Measurements from ENCODE around the gene ERFE.

ERFE gene

DNA sequence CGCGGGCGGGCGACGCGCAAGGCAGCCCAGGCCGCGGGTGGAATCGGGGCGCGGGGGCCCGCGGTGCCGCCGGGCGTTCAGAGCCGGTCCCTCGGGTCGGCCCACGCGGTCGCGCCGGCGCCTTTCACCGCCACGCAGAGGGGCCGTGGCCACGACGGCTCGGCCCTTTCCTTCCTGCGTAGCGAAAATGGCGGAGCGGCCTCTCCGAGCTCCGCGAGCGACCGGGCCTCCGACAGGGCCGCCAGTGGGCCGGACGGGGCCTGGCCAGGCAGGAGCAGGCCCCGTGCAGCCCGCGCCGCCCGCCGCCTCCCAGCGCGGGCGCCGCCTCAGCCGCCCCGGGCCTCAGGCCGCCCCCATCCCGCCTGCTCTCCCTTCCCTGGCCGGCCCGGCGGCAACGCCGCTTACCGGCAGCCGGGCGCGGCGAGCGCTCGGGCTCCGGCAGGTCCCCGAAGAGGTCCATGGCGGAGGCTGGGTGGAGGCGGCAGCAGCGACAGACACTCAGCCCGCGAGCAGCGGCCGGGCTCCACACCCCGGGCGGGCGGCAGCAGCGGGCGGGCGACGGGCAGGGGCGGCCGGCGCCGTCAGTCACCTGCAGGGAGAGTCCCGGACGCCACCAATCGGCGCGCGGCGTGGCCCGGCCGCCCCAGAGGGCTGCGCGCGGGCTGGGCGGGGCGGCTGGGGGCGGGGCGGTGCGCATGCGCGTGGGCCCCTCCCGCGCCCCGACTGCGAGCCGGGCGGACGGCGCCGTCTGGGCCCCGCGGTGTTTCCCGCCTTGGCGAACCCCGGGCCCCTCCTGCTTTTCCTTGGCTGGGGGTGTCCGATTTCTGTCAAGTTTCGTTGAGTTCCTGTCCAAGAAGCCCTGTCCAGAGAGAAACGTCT is 44.6 kb downstream of the ERFE start, which contains the start of gene ILKAP:
Gene ILKAP, minus strand, starts transcription at position 602 of the 879 bp plus-strand sequence. Its CDS starts 142 bp downstream, at position 460.
- POLR2A ChIA-PET: interaction anchor here (0.5 to 3.1 kb wide), 9 partner anchors 8 to 495 kb away, joined by 3 to 11 read pairs (median 4); partner anchors contain the start of gene HES6
- no peak for TF ChIP-seq FOXK2 (IDR thresholded peaks at IDR 0.05)
- TF ChIP-seq, protein P1, sequence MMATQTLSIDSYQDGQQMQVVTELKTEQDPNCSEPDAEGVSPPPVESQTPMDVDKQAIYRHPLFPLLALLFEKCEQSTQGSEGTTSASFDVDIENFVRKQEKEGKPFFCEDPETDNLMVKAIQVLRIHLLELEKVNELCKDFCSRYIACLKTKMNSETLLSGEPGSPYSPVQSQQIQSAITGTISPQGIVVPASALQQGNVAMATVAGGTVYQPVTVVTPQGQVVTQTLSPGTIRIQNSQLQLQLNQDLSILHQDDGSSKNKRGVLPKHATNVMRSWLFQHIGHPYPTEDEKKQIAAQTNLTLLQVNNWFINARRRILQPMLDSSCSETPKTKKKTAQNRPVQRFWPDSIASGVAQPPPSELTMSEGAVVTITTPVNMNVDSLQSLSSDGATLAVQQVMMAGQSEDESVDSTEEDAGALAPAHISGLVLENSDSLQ (IDR thresholded peaks at IDR 0.05): no peak
- TF ChIP-seq FOXM1 (IDR thresholded peaks at IDR 0.05; ENCODE audit: borderline replicate concordance): no peak
- TF ChIP-seq L3MBTL2 (conservative IDR thresholded peaks at IDR 0.05): peak; percentile 91
- no peak for TF ChIP-seq FOXA1 (IDR thresholded peaks at IDR 0.05)
- TF ChIP-seq SUZ12 (IDR thresholded peaks at IDR 0.05): no peak
- CTCF ChIA-PET: no interaction called here
- peak; percentile 99 for DNase-seq (ENCODE audit: extremely low spot score)

DNA sequence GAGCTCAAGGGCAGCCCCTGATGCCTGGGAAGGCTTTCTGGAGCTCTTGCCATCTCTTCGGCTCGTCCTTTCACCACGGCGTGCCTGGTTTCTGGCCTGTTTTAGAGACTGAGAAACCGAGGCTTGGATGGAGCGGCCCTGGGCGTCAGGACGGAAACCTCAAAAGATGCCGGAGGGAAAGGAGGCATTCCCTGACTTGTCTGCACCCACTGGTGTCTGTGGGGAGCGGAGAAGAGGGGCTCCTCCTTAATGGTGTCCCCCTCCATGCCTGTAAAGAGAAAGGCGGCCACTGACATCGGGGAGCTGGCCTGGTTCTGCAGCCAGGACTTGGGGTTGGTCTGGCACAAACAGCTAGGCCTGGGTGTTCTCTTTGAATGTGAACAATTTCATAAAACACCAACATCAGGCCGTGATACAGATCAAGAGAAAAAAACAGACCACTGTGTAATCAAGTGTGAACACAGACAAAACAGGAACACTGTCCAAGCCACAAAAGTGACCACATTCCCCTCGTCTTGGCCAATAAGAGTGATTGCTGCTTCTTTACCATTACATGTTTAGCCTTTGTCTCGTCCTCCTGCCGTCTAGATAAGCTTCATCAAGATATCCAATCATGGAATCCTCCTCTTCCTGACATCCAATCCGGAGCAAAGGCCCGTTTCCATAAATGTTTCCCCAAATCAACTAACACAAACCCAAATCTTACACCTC is 45.4 kb downstream of the ERFE start:
- TF ChIP-seq, protein P1 (IDR thresholded peaks at IDR 0.05): no peak
- no peak for TF ChIP-seq FOXA1 (IDR thresholded peaks at IDR 0.05)
- TF ChIP-seq L3MBTL2 (conservative IDR thresholded peaks at IDR 0.05): no peak
- no peak for TF ChIP-seq BHLHE40 (IDR thresholded peaks at IDR 0.05; ENCODE audit: borderline replicate concordance)
- no peak for TF ChIP-seq HDGF (IDR thresholded peaks at IDR 0.05; ENCODE audit: borderline replicate concordance)
- no peak for TF ChIP-seq SP1 (IDR thresholded peaks at IDR 0.05)
- TF ChIP-seq NFRKB (IDR thresholded peaks at IDR 0.05): no peak
- TF ChIP-seq SUZ12 (IDR thresholded peaks at IDR 0.05): no peak
- TF ChIP-seq ZNF384 (IDR thresholded peaks at IDR 0.05): no peak
- TF ChIP-seq FOXK2 (IDR thresholded peaks at IDR 0.05): no peak
- TF ChIP-seq CTBP1 (IDR thresholded peaks at IDR 0.05; ENCODE audit: borderline replicate concordance): no peak
- TF ChIP-seq ELF4 (IDR thresholded peaks at IDR 0.05): no peak
- TF ChIP-seq LEF1 (IDR thresholded peaks at IDR 0.05; ENCODE audit: borderline replicate concordance): no peak
- TF ChIP-seq TARDBP (IDR thresholded peaks at IDR 0.05): no peak
- no peak for TF ChIP-seq ARNT (IDR thresholded peaks at IDR 0.05)
- TF ChIP-seq FOXM1 (IDR thresholded peaks at IDR 0.05; ENCODE audit: borderline replicate concordance): no peak
- DNase-seq (ENCODE audit: extremely low spot score): no peak
- POLR2A ChIA-PET: interaction anchor here (0.5 to 3.1 kb wide), 9 partner anchors 9 to 494 kb away, joined by 3 to 11 read pairs (median 4); partner anchors contain the start of gene HES6
- CTCF ChIA-PET: no interaction called here

- no peak for DNase-seq (ENCODE audit: extremely low spot score)
- ChIA-PET POLR2A (no interaction called here), CTCF (interaction anchor here (0.5 kb wide), 1 partner anchor 463 kb away, joined by 3 read pairs; no protein-coding TSS in a partner anchor)
- no peak for TF ChIP-seq LEF1 (IDR thresholded peaks at IDR 0.05; ENCODE audit: borderline replicate concordance)
- no peak for TF ChIP-seq FOXM1 (IDR thresholded peaks at IDR 0.05; ENCODE audit: borderline replicate concordance)
- TF ChIP-seq, protein P1 (IDR thresholded peaks at IDR 0.05): no peak
- no peak for TF ChIP-seq TARDBP (IDR thresholded peaks at IDR 0.05)
These were observed 48.2 kb downstream of the ERFE start for GRCh38 chr2:238207006-238207405.

GRCh38 chr2:238216651-238217184 is 57.9 kb downstream of the ERFE start:
- no peak for DNase-seq (ENCODE audit: extremely low spot score)
- ChIA-PET CTCF (no interaction called here), POLR2A (interaction anchor here (1.1 kb wide), 1 partner anchor 15 kb away, joined by 4 read pairs; no protein-coding TSS in a partner anchor)
- TF ChIP-seq LEF1 (IDR thresholded peaks at IDR 0.05; ENCODE audit: borderline replicate concordance) (no peak), FOXK2 (IDR thresholded peaks at IDR 0.05) (no peak), ELF4 (IDR thresholded peaks at IDR 0.05) (no peak), BHLHE40 (IDR thresholded peaks at IDR 0.05; ENCODE audit: borderline replicate concordance) (no peak), SUZ12 (IDR thresholded peaks at IDR 0.05) (no peak), FOXM1 (IDR thresholded peaks at IDR 0.05; ENCODE audit: borderline replicate concordance) (no peak), CTBP1 (IDR thresholded peaks at IDR 0.05; ENCODE audit: borderline replicate concordance) (no peak), ZNF384 (IDR thresholded peaks at IDR 0.05) (no peak), HDGF (IDR thresholded peaks at IDR 0.05; ENCODE audit: borderline replicate concordance) (no peak), NFRKB (IDR thresholded peaks at IDR 0.05) (no peak), L3MBTL2 (conservative IDR thresholded peaks at IDR 0.05) (no peak), TARDBP (IDR thresholded peaks at IDR 0.05) (no peak), ARNT (IDR thresholded peaks at IDR 0.05) (no peak), SP1 (IDR thresholded peaks at IDR 0.05) (no peak)
- TF ChIP-seq, protein P1 (IDR thresholded peaks at IDR 0.05): no peak

Data from HEK293T (cell line).